SK-N-SH treated with all-trans-retinoic acid at 6 μM for 48 hours (cell line): ENCODE data around the gene PDCD7.
"Not testable (repeated sequence)": the region's sequence is repeated elsewhere in the genome, so short reads cannot be mapped to it uniquely, and the experiment has no call there.

ENCODE experiments used
- ARNTL ChIP-seq: fragments of 450-650 bp; formaldehyde crosslinking; IDR thresholded peaks from 2 replicates; pipeline ENCODE4 v1.5.0; 2020; ENCODE audit warnings: low read depth, mild to moderate bottlenecking, moderate library complexity, borderline replicate concordance
- CSDC2 ChIP-seq: fragments of 250-450 bp; sonication (Bioruptor Pico); IDR thresholded peaks from 2 replicates; pipeline ENCODE4 v1.5.0; 2020; ENCODE audit warnings: mild to moderate bottlenecking, moderate library complexity
- CSRNP3 ChIP-seq: fragments of 250-450 bp; sonication (Bioruptor Pico); IDR thresholded peaks from 2 replicates; pipeline ENCODE4 v1.5.1; 2021; ENCODE audit warnings: mild to moderate bottlenecking, moderate library complexity
- GLIS3 ChIP-seq: fragments of 250-450 bp; sonication (Bioruptor Pico); IDR thresholded peaks from 2 replicates; pipeline ENCODE4 v1.5.0; 2020; ENCODE audit warnings: mild to moderate bottlenecking, moderate library complexity
- PATZ1 ChIP-seq: fragments of 250-450 bp; sonication (Bioruptor Pico); IDR thresholded peaks from 2 replicates; pipeline ENCODE4 v1.8.0; 2020; ENCODE audit warnings: mild to moderate bottlenecking, moderate library complexity, borderline replicate concordance
- POU6F1 ChIP-seq: fragments of 250-450 bp; sonication (Bioruptor Pico); IDR thresholded peaks from 2 replicates; pipeline ENCODE4 v1.8.0; 2021; ENCODE audit warnings: low read depth, mild to moderate bottlenecking, moderate library complexity, borderline replicate concordance
- PPARA ChIP-seq: fragments of 250-450 bp; sonication (Bioruptor Pico); IDR thresholded peaks from 2 replicates; pipeline ENCODE4 v1.5.0; 2020; ENCODE audit warnings: mild to moderate bottlenecking, borderline replicate concordance
- SNAI2 ChIP-seq: fragments of 250-450 bp; sonication (Bioruptor Pico); IDR thresholded peaks from 2 replicates; pipeline ENCODE4 v1.5.0; 2020; ENCODE audit warnings: mild to moderate bottlenecking, moderate library complexity
- TCF4 ChIP-seq: fragments of 250-450 bp; sonication (Bioruptor Pico); IDR thresholded peaks from 2 replicates; pipeline ENCODE4 v1.8.0; 2021; ENCODE audit warnings: mild to moderate bottlenecking, moderate library complexity, borderline replicate concordance
- TSHZ2 ChIP-seq: fragments of 250-450 bp; sonication (Bioruptor Pico); IDR thresholded peaks from 2 replicates; pipeline ENCODE4 v1.5.0; 2020; ENCODE audit warnings: mild to moderate bottlenecking, moderate library complexity
- ZFP3 ChIP-seq: fragments of 250-450 bp; sonication (Bioruptor Pico); IDR thresholded peaks from 2 replicates; pipeline ENCODE4 v1.5.0; 2020; ENCODE audit warnings: mild to moderate bottlenecking, moderate library complexity
- ZFP30 ChIP-seq: fragments of 450-650 bp; formaldehyde crosslinking; IDR thresholded peaks from 2 replicates; pipeline ENCODE4 v1.5.0; 2022; ENCODE audit warnings: mild to moderate bottlenecking, moderate library complexity
- ZNF70 ChIP-seq: fragments of 450-650 bp; formaldehyde crosslinking; IDR thresholded peaks from 2 replicates; pipeline ENCODE4 v1.5.0; 2020; ENCODE audit warnings: mild to moderate bottlenecking, moderate library complexity
- ZNF8 ChIP-seq: fragments of 450-650 bp; formaldehyde crosslinking; IDR thresholded peaks from 2 replicates; pipeline ENCODE4 v1.5.0; 2020; ENCODE audit warnings: mild to moderate bottlenecking, moderate library complexity

- TF ChIP-seq ZNF70 (CRISPR knock-in tag); ARNTL; ZFP3 (CRISPR knock-in tag); PPARA (CRISPR knock-in tag); ZNF8 (CRISPR knock-in tag); TSHZ2 (CRISPR knock-in tag); CSDC2 (CRISPR knock-in tag); CSRNP3 (CRISPR knock-in tag); GLIS3 (CRISPR knock-in tag); PATZ1 (CRISPR knock-in tag); POU6F1 (CRISPR knock-in tag); TCF4 (CRISPR knock-in tag); ZFP30; SNAI2 (CRISPR knock-in tag): not testable (repeated sequence)
Measured at GRCh38 chr15:65137893-65138292, 4.3 kb upstream of the PDCD7 start.
